Renal pelvis (tissue), 3 donors: ENCODE measurements around the gene TAF12. TPM values are rescaled to one million over a fixed set of nuclear protein-coding genes. Genes with fewer than 3 reads are reported as not detected.

ENCODE experiments used
- polyA plus RNA-seq, 3 donors: library from polyadenylated mRNA; unstranded; fragments of 120-200 nt; gene quantifications; one replicate each; pipeline ENCODE4 v1.2.1, GENCODE V29; 2013; ENCODE audit not compliant: insufficient read length in 3 of 3

Gene TAF12
- polyA plus RNA-seq, 3 donors = 28.3 to 32.9 (median 29.7) TPM

Other genes with a start within 250 kb of the TAF12 start
- 10 to 100 TPM; 34.6 to 40.2 (median 39.7) TPM for gene RCC1, start 137.0 kb downstream of the TAF12 start, polyA plus RNA-seq
- gene TRNAU1AP, start 90.0 kb downstream of the TAF12 start, polyA plus RNA-seq = 10 to 100 TPM; 24.1 to 27.0 (median 25.5) TPM
- 1 to 10 TPM; 2.6 to 3.9 (median 3.2) TPM for gene RAB42, start 50.8 kb downstream of the TAF12 start, polyA plus RNA-seq
- not detected for gene RNU11, start 5.5 kb upstream of the TAF12 start, polyA plus RNA-seq
- 10 to 100 TPM; 16.2 to 20.0 (median 17.7) TPM for gene GMEB1, start 25.7 kb upstream of the TAF12 start, polyA plus RNA-seq
- gene YTHDF2, start 93.9 kb upstream of the TAF12 start, polyA plus RNA-seq = 10 to 100 TPM; 86.5 to 95.3 (median 92.0) TPM
- gene OPRD1, start 169.1 kb upstream of the TAF12 start, polyA plus RNA-seq = under 1 TPM; 0.33 to 0.43 (median 0.36) TPM